ENCODE results near the gene PDHX.

DNA sequence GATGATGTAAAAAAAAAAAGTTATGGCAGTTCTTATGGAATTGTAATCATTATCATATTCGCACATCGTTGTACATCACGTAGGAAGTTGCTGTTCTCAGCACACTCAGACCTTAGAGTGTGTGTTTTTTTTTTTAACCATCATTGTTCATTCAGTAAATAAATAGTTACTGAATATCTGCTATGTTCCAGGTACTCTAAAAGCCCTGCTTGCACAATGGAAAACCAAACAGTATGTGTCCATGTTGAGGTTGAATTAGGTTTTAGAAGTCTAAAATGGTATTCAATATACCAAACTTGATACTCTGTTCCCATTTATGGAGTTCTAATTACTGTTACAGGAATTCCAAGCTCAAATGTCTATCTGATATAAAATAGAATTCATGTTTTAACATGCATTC lies 41.2 kb downstream of the PDHX start:
- TF ChIP-seq EZH2 (IDR thresholded peaks at IDR 0.05; ENCODE audit: borderline replicate concordance, low read depth, low read length, severe bottlenecking): no peak
- TF ChIP-seq, protein P1, sequence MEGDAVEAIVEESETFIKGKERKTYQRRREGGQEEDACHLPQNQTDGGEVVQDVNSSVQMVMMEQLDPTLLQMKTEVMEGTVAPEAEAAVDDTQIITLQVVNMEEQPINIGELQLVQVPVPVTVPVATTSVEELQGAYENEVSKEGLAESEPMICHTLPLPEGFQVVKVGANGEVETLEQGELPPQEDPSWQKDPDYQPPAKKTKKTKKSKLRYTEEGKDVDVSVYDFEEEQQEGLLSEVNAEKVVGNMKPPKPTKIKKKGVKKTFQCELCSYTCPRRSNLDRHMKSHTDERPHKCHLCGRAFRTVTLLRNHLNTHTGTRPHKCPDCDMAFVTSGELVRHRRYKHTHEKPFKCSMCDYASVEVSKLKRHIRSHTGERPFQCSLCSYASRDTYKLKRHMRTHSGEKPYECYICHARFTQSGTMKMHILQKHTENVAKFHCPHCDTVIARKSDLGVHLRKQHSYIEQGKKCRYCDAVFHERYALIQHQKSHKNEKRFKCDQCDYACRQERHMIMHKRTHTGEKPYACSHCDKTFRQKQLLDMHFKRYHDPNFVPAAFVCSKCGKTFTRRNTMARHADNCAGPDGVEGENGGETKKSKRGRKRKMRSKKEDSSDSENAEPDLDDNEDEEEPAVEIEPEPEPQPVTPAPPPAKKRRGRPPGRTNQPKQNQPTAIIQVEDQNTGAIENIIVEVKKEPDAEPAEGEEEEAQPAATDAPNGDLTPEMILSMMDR (IDR thresholded peaks at IDR 0.05; ENCODE audit: borderline replicate concordance, extremely low read depth, low read length, poor library complexity, severe bottlenecking): no peak

Measured in DND-41 (cell line).